ENCODE results near the gene GRIN1. TPM values are rescaled to one million over a fixed set of nuclear protein-coding genes. Genes with fewer than 3 reads are reported as not detected.

Gene GRIN1
- total and polyA plus RNA-seq, 2 of the 13 experiments (the other 11 are each of a cell fraction or from before 2014, with no cell fraction given): 0.13 TPM; not detected in 1

DNA sequence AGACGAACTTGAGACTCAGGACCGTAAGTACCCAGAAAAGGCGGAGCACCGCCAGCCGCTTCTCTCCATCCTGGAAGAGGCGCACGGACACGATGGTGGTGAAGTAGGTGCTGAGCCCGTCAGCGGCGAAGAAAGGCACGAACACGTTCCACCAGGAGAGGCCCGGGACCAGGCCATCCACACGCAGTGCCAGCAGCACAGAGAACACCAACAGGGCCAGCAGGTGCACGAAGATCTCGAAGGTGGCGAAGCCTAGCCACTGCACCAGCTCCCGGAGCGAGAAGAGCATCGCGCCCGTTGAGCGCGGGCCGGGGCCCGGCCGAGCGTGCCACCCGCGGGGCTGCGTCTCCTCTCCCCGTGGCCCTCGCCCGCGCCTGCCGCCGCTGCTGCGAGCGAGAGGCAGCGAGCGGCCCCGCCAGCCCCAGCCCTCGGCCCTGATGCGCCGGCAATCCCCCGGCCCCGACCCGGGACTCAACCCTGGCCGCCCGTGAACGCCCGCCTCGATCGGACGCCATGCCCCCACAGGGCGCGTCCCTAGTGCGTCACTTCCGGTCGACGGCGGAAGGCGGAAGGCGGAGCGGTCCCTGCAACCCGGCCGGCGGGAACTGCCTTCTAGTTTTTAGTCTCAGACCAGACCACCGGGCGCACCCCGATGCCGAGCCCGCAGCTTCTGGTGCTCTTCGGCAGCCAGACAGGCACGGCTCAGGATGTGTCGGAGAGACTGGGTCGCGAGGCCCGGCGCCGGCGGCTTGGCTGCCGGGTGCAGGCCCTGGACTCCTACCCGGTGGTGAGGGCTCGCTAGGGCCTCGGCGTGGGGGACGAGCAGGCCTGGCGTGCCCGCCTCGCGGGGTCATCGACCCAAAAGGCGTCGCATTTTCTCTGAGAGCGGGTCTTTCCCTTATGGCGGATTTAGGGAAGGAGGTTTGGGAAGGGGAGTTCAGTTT is 66.4 kb downstream of the GRIN1 start, which contains the start of the genes NDOR1 and TMEM203 (continued):
- TF ChIP-seq ZNF546 (CRISPR knock-in tag; conservative IDR thresholded peaks at IDR 0.05) (no peak), ZNF235 (CRISPR knock-in tag; IDR thresholded peaks at IDR 0.05; ENCODE audit: borderline replicate concordance) (peak; percentile 70; the same call in 1 of the 2 replicates), TBX3 (IDR thresholded peaks at IDR 0.05; ENCODE audit: borderline replicate concordance) (no peak), NONO (IDR thresholded peaks at IDR 0.05) (no peak), NONO (CRISPR knock-in tag; conservative IDR thresholded peaks at IDR 0.05) (peak; percentile 85), ESRRA (CRISPR knock-in tag; IDR thresholded peaks at IDR 0.05; ENCODE audit: low read depth) (peak; percentile 62), ZNF362 (CRISPR knock-in tag; IDR thresholded peaks at IDR 0.05; ENCODE audit: borderline replicate concordance) (no peak), CEBPG (CRISPR knock-in tag; IDR thresholded peaks at IDR 0.05) (peak; percentile 34; the same call in 1 of the 2 replicates), CHCHD3 (CRISPR knock-in tag; IDR thresholded peaks at IDR 0.05) (0 out of 2 replicates have a peak, but pooled peaks have one; percentile 68), ZXDC (CRISPR knock-in tag; IDR thresholded peaks at IDR 0.05) (0 out of 2 replicates have a peak, but pooled peaks have one; percentile 59), NFYC (CRISPR knock-in tag; IDR thresholded peaks at IDR 0.05) (0 out of 2 replicates have a peak, but pooled peaks have one; percentile 26), ATM (IDR thresholded peaks at IDR 0.05; ENCODE audit: borderline replicate concordance) (no peak), SPEN (CRISPR knock-in tag; IDR thresholded peaks at IDR 0.05; ENCODE audit: low read depth) (peak; percentile 94), HOMEZ (CRISPR knock-in tag; IDR thresholded peaks at IDR 0.05; ENCODE audit: low read depth) (no peak)
- TF ChIP-seq, protein P1, sequence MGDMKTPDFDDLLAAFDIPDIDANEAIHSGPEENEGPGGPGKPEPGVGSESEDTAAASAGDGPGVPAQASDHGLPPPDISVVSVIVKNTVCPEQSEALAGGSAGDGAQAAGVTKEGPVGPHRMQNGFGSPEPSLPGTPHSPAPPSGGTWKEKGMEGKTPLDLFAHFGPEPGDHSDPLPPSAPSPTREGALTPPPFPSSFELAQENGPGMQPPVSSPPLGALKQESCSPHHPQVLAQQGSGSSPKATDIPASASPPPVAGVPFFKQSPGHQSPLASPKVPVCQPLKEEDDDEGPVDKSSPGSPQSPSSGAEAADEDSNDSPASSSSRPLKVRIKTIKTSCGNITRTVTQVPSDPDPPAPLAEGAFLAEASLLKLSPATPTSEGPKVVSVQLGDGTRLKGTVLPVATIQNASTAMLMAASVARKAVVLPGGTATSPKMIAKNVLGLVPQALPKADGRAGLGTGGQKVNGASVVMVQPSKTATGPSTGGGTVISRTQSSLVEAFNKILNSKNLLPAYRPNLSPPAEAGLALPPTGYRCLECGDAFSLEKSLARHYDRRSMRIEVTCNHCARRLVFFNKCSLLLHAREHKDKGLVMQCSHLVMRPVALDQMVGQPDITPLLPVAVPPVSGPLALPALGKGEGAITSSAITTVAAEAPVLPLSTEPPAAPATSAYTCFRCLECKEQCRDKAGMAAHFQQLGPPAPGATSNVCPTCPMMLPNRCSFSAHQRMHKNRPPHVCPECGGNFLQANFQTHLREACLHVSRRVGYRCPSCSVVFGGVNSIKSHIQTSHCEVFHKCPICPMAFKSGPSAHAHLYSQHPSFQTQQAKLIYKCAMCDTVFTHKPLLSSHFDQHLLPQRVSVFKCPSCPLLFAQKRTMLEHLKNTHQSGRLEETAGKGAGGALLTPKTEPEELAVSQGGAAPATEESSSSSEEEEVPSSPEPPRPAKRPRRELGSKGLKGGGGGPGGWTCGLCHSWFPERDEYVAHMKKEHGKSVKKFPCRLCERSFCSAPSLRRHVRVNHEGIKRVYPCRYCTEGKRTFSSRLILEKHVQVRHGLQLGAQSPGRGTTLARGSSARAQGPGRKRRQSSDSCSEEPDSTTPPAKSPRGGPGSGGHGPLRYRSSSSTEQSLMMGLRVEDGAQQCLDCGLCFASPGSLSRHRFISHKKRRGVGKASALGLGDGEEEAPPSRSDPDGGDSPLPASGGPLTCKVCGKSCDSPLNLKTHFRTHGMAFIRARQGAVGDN (CRISPR knock-in tag; IDR thresholded peaks at IDR 0.05): peak; percentile 77

Measured in HepG2 (cell line).